ENCODE measurements around the gene SMAD6.

GRCh38 chr15:66775127-66776105 is 73.4 kb downstream of the SMAD6 start:
- TF ChIP-seq CTCF (IDR thresholded peaks at IDR 0.05; ENCODE audit: low read depth, low read length, poor library complexity, severe bottlenecking) (no peak), EZH2phosphoT487 (IDR thresholded peaks at IDR 0.05; ENCODE audit: borderline replicate concordance, low read length) (no peak)

Measured in DOHH2 (cell line).